SK-N-SH treated with all-trans-retinoic acid at 6 μM for 48 hours (cell line): ENCODE data around the gene TPSD1.
"Not testable (repeated sequence)": the region's sequence is repeated elsewhere in the genome, so short reads cannot be mapped to it uniquely, and the experiment has no call there.

Experiments
- ATAC-seq: fragments of 200-7000 bp; cut with Tn5 transposase; 3 replicates; pipeline ENCODE4 v1.9.1; 2020; ENCODE audit warnings: mild to moderate bottlenecking, moderate library complexity
- CSDC2 ChIP-seq: fragments of 250-450 bp; sonication (Bioruptor Pico); IDR thresholded peaks from 2 replicates; pipeline ENCODE4 v1.5.0; 2020; ENCODE audit warnings: mild to moderate bottlenecking, moderate library complexity
- CSRNP3 ChIP-seq: fragments of 250-450 bp; sonication (Bioruptor Pico); IDR thresholded peaks from 2 replicates; pipeline ENCODE4 v1.5.1; 2021; ENCODE audit warnings: mild to moderate bottlenecking, moderate library complexity
- ESRRG ChIP-seq: fragments of 250-450 bp; sonication (Bioruptor Pico); IDR thresholded peaks from 2 replicates; pipeline ENCODE4 v1.6.1; 2021; ENCODE audit warnings: mild to moderate bottlenecking
- GLIS3 ChIP-seq: fragments of 250-450 bp; sonication (Bioruptor Pico); IDR thresholded peaks from 2 replicates; pipeline ENCODE4 v1.5.0; 2020; ENCODE audit warnings: mild to moderate bottlenecking, moderate library complexity
- ISL1 ChIP-seq: fragments of 250-450 bp; sonication (Bioruptor Pico); IDR thresholded peaks from 2 replicates; pipeline ENCODE4 v2.1.2; 2022; ENCODE audit warnings: mild to moderate bottlenecking, moderate library complexity
- OSR1 ChIP-seq: fragments of 250-450 bp; sonication (Bioruptor Pico); IDR thresholded peaks from 2 replicates; pipeline ENCODE4 v1.8.0; 2022; ENCODE audit warnings: moderate library complexity, mild to moderate bottlenecking, inconsistent platforms
- POU6F1 ChIP-seq: fragments of 250-450 bp; sonication (Bioruptor Pico); IDR thresholded peaks from 2 replicates; pipeline ENCODE4 v1.8.0; 2021; ENCODE audit warnings: low read depth, mild to moderate bottlenecking, moderate library complexity, borderline replicate concordance
- PPARA ChIP-seq: fragments of 250-450 bp; sonication (Bioruptor Pico); IDR thresholded peaks from 2 replicates; pipeline ENCODE4 v1.5.0; 2020; ENCODE audit warnings: mild to moderate bottlenecking, borderline replicate concordance
- RARB ChIP-seq: fragments of 250-450 bp; sonication (Bioruptor Pico); IDR thresholded peaks from 2 replicates; pipeline ENCODE4 v1.8.0; 2021; ENCODE audit warnings: mild to moderate bottlenecking, moderate library complexity
- SNAI2 ChIP-seq: fragments of 250-450 bp; sonication (Bioruptor Pico); IDR thresholded peaks from 2 replicates; pipeline ENCODE4 v1.5.0; 2020; ENCODE audit warnings: mild to moderate bottlenecking, moderate library complexity
- TCF4 ChIP-seq: fragments of 250-450 bp; sonication (Bioruptor Pico); IDR thresholded peaks from 2 replicates; pipeline ENCODE4 v1.8.0; 2021; ENCODE audit warnings: mild to moderate bottlenecking, moderate library complexity, borderline replicate concordance
- TOX ChIP-seq: fragments of 250-450 bp; sonication (Bioruptor Pico); IDR thresholded peaks from 2 replicates; pipeline ENCODE4 v1.8.0; 2021; ENCODE audit warnings: mild to moderate bottlenecking, moderate library complexity, borderline replicate concordance
- TSHZ2 ChIP-seq: fragments of 250-450 bp; sonication (Bioruptor Pico); IDR thresholded peaks from 2 replicates; pipeline ENCODE4 v1.5.0; 2020; ENCODE audit warnings: mild to moderate bottlenecking, moderate library complexity
- ZC3H10 ChIP-seq: fragments of 250-450 bp; sonication (Bioruptor Pico); IDR thresholded peaks from 2 replicates; pipeline ENCODE4 v1.5.1; 2021; ENCODE audit warnings: mild to moderate bottlenecking, moderate library complexity
- ZFP3 ChIP-seq: fragments of 250-450 bp; sonication (Bioruptor Pico); IDR thresholded peaks from 2 replicates; pipeline ENCODE4 v1.5.0; 2020; ENCODE audit warnings: mild to moderate bottlenecking, moderate library complexity
- ZFP30 ChIP-seq: fragments of 450-650 bp; formaldehyde crosslinking; IDR thresholded peaks from 2 replicates; pipeline ENCODE4 v1.5.0; 2022; ENCODE audit warnings: mild to moderate bottlenecking, moderate library complexity
- ZNF565 ChIP-seq: fragments of 450-650 bp; formaldehyde crosslinking; conservative IDR thresholded peaks from 2 replicates; pipeline ENCODE4 v1.5.0; 2020; ENCODE audit warnings: low read depth, mild to moderate bottlenecking, moderate library complexity
- ZNF70 ChIP-seq: fragments of 450-650 bp; formaldehyde crosslinking; IDR thresholded peaks from 2 replicates; pipeline ENCODE4 v1.5.0; 2020; ENCODE audit warnings: mild to moderate bottlenecking, moderate library complexity
- ZNF8 ChIP-seq: fragments of 450-650 bp; formaldehyde crosslinking; IDR thresholded peaks from 2 replicates; pipeline ENCODE4 v1.5.0; 2020; ENCODE audit warnings: mild to moderate bottlenecking, moderate library complexity

TPSD1 gene

GRCh38 chr16:1237990-1238389, 17.9 kb upstream of the TPSD1 start:
- ATAC-seq = no peak
- TF ChIP-seq TCF4 (no peak), ESRRG (CRISPR knock-in tag) (no peak), RARB (CRISPR knock-in tag) (no peak), ZFP3 (CRISPR knock-in tag) (no peak)

- peak; percentile 77 for ATAC-seq
Observed at GRCh38 chr16:1238909-1239308, 17.0 kb upstream of the TPSD1 start.

GRCh38 chr16:1239575-1239974, 16.3 kb upstream of the TPSD1 start:
- ATAC-seq = not testable (repeated sequence)

GRCh38 chr16:1240436-1240835, 15.4 kb upstream of the TPSD1 start, which contains the start of gene TPSAB1:
Gene TPSAB1, plus strand, starts transcription at chr16:1240705. Its CDS starts 234 bp downstream, at chr16:1240939.
- not testable (repeated sequence) for ATAC-seq

- ATAC-seq = not testable (repeated sequence)
Observed at GRCh38 chr16:1241081-1241480, 14.8 kb upstream of the TPSD1 start.

- not testable (repeated sequence) for ATAC-seq
Observed at GRCh38 chr16:1243363-1243762, 12.5 kb upstream of the TPSD1 start.

- ATAC-seq = not testable (repeated sequence)
Observed at GRCh38 chr16:1243907-1244850, 11.7 kb upstream of the TPSD1 start.

GRCh38 chr16:1244881-1245280, 11.0 kb upstream of the TPSD1 start:
- no peak for TF ChIP-seq ZFP30 (CRISPR knock-in tag)
- no peak for TF ChIP-seq RARB (CRISPR knock-in tag)
- no peak for TF ChIP-seq TOX (CRISPR knock-in tag)
- no peak for TF ChIP-seq ISL1
- no peak for TF ChIP-seq CSRNP3
- TF ChIP-seq TSHZ2 (CRISPR knock-in tag) = no peak
- TF ChIP-seq ZNF565 (CRISPR knock-in tag) = no peak
- no peak for TF ChIP-seq ESRRG (CRISPR knock-in tag)
- TF ChIP-seq PPARA (CRISPR knock-in tag) = no peak
- no peak for TF ChIP-seq SNAI2 (CRISPR knock-in tag)
- TF ChIP-seq CSDC2 (CRISPR knock-in tag) = no peak
- TF ChIP-seq TCF4 = no peak
- TF ChIP-seq ZNF8 (CRISPR knock-in tag) = no peak
- no peak for TF ChIP-seq ZC3H10
- TF ChIP-seq ZFP3 (CRISPR knock-in tag) = no peak
- no peak for TF ChIP-seq OSR1
- TF ChIP-seq GLIS3 = no peak
- TF ChIP-seq POU6F1 (CRISPR knock-in tag) = no peak
- no peak for TF ChIP-seq ZNF70 (CRISPR knock-in tag)
- peak; percentile 41; the same call in 1 of the 3 replicates for ATAC-seq
